ENCODE data around the gene FKBP14.
A peak's percentile ranks its signal among the peaks of the same experiment; 100 is the strongest.

FKBP14 gene

DNA sequence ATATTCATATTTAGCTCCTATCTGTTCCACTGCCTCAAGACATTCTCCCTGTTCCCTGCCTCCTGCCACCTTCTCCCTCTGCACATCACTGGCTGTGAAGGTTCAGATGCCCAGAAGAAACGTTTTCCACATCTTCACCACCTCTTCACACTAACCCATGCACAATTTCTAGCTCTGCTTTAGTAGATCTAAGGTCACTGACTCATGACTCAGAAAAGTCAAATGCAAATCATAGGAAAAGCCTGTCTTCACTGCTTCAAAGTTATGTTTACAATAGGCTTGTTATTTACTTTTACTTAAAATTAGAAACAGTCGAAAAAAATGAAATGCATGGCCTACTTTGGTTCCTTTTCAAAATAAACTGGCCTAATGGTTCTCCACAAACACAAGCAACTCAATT is 39.4 kb downstream of the FKBP14 start:
- DNase-seq (ENCODE audit: extremely low read depth, low read depth) = peak; percentile 23
- no peak for TF ChIP-seq CTCF (IDR thresholded peaks at IDR 0.05; ENCODE audit: low read depth, low read length)

GRCh38 chr7:29980151-29980550 is 46.4 kb downstream of the FKBP14 start:
- no peak for TF ChIP-seq CTCF (IDR thresholded peaks at IDR 0.05; ENCODE audit: low read depth, low read length)
- no peak for DNase-seq (ENCODE audit: extremely low read depth, low read depth)

- no peak for TF ChIP-seq CTCF (IDR thresholded peaks at IDR 0.05; ENCODE audit: low read depth, low read length)
- DNase-seq (ENCODE audit: extremely low read depth, low read depth) = no peak
Measured at GRCh38 chr7:29977886-29978651, 48.4 kb downstream of the FKBP14 start.

DNA sequence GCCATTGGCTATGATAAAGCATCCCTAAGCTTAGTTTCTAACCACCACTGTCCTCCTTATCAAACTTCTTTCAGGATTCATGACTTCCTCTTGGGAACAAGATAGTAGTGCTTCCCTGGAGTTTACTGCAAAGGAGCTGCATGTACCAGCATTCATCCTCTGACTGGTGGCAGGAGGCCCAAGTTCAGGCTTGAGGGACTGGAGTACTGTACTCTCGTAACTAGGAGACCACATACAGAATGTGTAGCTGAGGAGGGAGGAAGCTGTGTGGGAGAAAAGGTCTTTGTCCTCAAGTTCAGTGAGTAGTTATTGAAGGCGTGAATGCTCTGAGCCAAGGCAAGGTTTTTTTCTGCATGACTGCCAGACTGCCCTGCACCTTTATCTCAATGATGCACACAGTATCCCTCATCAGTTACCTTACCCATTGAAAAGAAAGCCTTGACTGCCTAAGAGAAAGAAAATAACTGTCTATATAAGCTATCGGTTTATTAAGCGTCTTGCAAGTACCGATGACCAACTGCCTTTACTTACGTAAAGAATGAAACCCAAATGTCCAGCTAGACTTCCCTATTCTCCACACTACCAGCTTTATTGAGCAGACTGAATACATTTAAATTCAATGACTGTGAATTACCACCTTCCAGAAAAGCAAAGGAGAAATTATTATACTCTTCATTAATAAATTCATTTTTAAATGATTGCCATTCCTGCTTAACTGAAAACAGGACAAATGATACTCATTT is 49.7 kb downstream of the FKBP14 start:
- no peak for DNase-seq (ENCODE audit: extremely low read depth, low read depth)
- TF ChIP-seq CTCF (IDR thresholded peaks at IDR 0.05; ENCODE audit: low read depth, low read length) = no peak

GRCh38 chr7:29976266-29976665 is 50.2 kb downstream of the FKBP14 start:
- peak; percentile 24 for DNase-seq (ENCODE audit: extremely low read depth, low read depth)

DNA sequence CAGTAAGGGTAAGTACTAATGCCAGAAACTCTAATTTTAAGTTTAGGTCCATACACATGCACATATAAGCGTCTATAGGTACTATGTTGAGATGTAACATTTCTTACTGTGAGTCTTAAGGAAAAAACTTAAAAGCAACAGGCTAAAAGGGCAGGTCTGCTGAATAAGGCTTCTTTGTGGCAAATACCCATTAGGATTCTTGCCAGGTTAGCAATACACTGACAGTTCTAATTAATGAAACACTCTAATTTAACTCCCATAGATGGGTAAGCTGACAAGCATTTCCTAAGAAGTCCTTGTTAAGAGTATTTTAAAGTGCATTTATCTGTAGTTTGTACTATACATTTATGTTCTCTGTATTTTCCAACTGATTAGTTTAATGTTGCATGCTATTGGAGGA is 50.9 kb downstream of the FKBP14 start:
- no peak for DNase-seq (ENCODE audit: extremely low read depth, low read depth)
- TF ChIP-seq CTCF (IDR thresholded peaks at IDR 0.05; ENCODE audit: low read depth, low read length) = no peak

More at GRCh38 chr7:29976266-29976665, 50.2 kb downstream of the FKBP14 start:
- TF ChIP-seq CTCF (IDR thresholded peaks at IDR 0.05; ENCODE audit: low read depth, low read length) = no peak

DNA sequence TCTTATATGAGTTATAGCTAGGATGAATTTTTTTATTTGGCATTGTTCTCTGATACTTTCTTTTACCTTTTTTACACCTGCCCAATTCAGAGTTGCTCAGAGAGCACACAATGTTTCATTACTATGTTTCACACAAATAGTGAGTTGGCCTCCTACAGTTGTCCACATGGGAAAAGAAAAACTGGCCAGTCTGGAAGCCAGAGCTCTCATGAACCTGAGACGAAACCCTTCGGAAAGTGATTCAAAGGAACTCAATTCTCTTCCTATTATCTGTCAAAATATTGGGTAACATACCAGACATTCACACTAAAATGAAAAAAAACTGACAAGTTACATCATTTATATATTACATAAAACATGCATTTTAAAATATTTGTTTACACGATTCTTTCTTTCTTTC is 52.2 kb downstream of the FKBP14 start:
- TF ChIP-seq CTCF (IDR thresholded peaks at IDR 0.05; ENCODE audit: low read depth, low read length) = no peak
- no peak for DNase-seq (ENCODE audit: extremely low read depth, low read depth)

Data from AG09319 (cell line).